SK-N-MC (cell line): ENCODE measurements around the gene CD2BP2.
"Not testable (repeated sequence)": the region's sequence is repeated elsewhere in the genome, so short reads cannot be mapped to it uniquely, and the experiment has no call there.

Experiments
- DNase-seq: peaks from one replicate; pipeline ENCODE4 v3.0.0-alpha.2; 2011; ENCODE audit warnings: low read depth, low spot score
- H3K27ac ChIP-seq: fragments of 200-600 bp; sonication (generic); 2 replicates; pipeline ENCODE4 v1.5.1; 2016; ENCODE audit warnings: mixed run types
- H3K36me3 ChIP-seq: fragments of 200-600 bp; sonication (generic); 2 replicates; pipeline ENCODE4 v1.6.1; 2017; ENCODE audit warnings: antibody characterized with exemption, low read length, mixed read lengths; ENCODE audit not compliant: insufficient read depth
- H3K4me3 ChIP-seq: fragments of 200-600 bp; sonication (generic); 2 replicates; pipeline ENCODE4 v1.5.1; 2016
- H3K9ac ChIP-seq: fragments of 200-600 bp; sonication (generic); 2 replicates; pipeline ENCODE4 v1.8.0; 2017; ENCODE audit warnings: mixed run types, mixed read lengths; ENCODE audit not compliant: insufficient read length
- H3K9me3 ChIP-seq: fragments of 200-600 bp; sonication (generic); 2 replicates; pipeline ENCODE4 v1.6.1; 2017; ENCODE audit warnings: low read depth, mild to moderate bottlenecking, antibody characterized with exemption, low read length, moderate library complexity, mixed read lengths
- EZH2 ChIP-seq: fragments of 200-600 bp; sonication (generic); IDR thresholded peaks from one replicate; pipeline ENCODE4 v1.6.1; 2017; ENCODE audit warnings: antibody characterized with exemption
- FOXP2 ChIP-seq: optimal IDR thresholded peaks from 2 replicates; pipeline ENCODE3; 2011; ENCODE audit warnings: mild to moderate bottlenecking, moderate library complexity; ENCODE audit not compliant: insufficient read depth; ENCODE audit errors: extremely low read length, control extremely low read depth
- POLR2AphosphoS5 ChIP-seq: IDR thresholded peaks from 2 replicates; pipeline ENCODE4 v1.6.1; 2012; ENCODE audit warnings: mild to moderate bottlenecking, low read depth, low read length, borderline replicate concordance

Gene CD2BP2

DNA sequence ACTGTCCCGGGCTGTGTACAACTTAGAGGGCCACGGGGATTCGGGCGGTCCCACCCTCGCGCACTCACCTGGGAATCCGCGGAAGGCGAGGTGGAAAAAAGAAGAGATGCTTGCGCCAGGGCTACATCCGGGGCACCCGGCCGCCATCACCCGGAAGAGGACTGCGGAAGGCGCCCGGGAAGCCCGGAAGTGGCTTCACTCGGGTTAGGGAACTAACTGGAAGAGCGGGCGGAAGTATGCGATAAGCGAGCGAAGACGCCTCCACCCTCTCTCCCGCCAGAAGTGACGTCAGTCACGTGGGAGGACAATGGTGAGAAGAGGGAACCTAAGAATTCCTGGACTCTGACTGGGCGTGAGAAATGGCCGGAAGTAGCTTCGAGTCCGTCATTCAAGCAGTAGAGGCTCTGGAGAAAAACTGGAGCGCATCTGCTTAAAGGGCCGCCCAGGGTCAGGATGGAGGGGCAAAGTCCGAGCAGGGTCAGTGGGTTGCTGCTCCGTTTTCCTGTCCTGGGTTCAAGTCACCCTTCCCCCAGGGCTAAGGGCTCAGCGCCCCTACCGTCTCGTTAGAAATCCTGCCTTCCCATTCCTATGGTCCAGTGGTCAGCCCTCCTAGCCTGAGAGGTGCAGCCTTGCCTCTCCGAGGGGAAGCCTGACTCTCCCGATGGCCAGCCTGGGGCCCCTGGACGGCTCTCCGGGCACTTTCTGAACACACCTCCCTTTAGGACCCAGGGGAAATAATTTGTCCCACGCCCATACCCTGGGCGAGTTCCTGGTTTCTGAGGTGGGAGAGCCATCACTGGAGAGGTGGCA, at the start of gene CD2BP2:
TSS of gene CD2BP2 (minus strand) at position 165 of the 810 bp plus-strand sequence. CDS start 627 bp downstream, outside the sequence.
- Histone ChIP-seq H3K9ac (peak within 1 kb of the TSS; percentile 95), H3K36me3 (peaks cover 49% of the 10 kb centered on the region; the same call in 1 of the 2 replicates), H3K9me3 (no peaks in the 10 kb centered on the region), H3K27ac (peak within 1 kb of the TSS; percentile 82), H3K4me3 (peak within 1 kb of the TSS; percentile 93)
- TF ChIP-seq EZH2 (no peak), POLR2AphosphoS5 (peak; percentile 62; the same call in 1 of the 2 replicates), FOXP2 (peak; percentile 40)
- DNase-seq, result peak; percentile 80

DNA sequence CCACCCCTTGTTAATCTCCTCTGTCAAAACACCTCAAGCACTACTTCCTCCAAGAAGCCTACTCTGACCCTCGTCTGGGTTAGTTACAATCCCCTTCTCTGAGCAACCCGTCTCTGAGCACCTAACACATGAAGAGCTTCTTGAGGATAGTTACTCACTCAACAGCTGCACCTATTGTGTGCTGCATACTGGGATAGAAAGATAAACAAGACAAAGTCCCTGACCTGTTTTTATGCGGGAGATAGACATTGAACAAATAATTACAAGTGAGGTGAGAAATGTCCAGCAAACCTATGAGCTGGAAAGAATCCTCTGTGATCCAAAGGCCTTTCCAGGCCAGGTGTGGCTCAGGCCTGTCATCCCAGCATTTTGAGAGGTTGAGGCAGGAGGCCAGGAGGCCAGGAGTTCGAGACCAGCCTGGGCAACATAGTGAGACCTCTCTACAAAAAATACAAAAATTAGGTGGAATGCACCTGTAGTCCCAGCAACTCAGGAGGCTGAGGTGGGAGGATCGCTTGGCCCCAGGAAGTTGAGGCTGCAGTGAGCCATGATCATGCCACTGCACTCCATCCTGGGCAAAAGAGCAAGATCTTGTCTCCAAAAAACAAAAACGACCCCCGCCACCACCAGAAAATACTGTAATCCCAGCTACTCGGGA, 46.8 kb upstream of the CD2BP2 start:
- H3K36me3 ChIP-seq, result peaks cover 7% of the 10 kb centered on the region; the same call in 1 of the 2 replicates
- no peak overlapping the region for H3K4me3 ChIP-seq
- H3K9me3 ChIP-seq, result no peaks in the 10 kb centered on the region
- TF ChIP-seq POLR2AphosphoS5 (no peak), EZH2 (no peak), FOXP2 (no peak)
- no peak overlapping the region for H3K9ac ChIP-seq
- no peak overlapping the region for H3K27ac ChIP-seq
- no peak for DNase-seq

DNA sequence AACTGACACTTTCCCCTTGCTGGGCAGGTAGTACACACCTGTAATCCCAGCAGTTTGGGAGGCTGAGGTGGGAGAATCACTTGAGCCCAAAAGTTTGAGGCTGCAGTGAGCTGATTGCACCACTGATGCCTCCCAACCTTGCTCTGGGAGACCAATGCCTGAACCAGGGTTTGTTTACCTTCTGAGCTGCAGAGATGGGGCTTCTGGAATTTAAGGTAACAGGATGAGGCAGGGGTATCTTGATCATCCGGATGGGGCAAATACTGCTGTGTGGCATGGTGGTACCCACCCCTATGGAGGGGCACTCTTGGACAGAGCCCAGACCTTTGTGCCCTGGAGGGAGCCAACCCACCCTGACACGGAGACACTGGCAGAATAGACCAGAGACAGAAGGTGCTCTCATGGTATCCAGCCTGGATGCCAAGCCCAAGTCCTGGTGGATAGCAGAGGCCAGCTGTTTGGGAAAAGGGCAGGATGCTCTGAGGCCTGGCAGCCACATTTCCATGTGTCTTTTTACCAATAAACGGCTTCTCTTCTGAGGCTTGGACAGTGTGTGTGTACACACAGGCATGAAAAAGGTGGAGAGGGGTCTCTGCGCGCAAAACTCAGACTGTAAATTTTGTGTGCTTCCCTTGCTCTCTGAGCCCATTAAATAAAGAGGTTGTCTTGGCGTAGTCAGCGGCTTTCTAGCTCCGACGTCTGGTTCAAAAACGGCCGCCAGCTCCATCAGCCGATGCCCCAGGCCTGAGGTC, 44.5 kb upstream of the CD2BP2 start:
- Histone ChIP-seq H3K9me3 (no peaks in the 10 kb centered on the region), H3K4me3 (peak overlapping the region; percentile 93), H3K36me3 (peaks cover 7% of the 10 kb centered on the region; the same call in 1 of the 2 replicates), H3K9ac (peak overlapping the region; percentile 95), H3K27ac (peak overlapping the region; percentile 94; the same call in 1 of the 2 replicates)
- DNase-seq, result no peak
- TF ChIP-seq EZH2, result no peak
- TF ChIP-seq POLR2AphosphoS5, result no peak; the same call in 1 of the 2 replicates
- TF ChIP-seq FOXP2, result no peak

DNA sequence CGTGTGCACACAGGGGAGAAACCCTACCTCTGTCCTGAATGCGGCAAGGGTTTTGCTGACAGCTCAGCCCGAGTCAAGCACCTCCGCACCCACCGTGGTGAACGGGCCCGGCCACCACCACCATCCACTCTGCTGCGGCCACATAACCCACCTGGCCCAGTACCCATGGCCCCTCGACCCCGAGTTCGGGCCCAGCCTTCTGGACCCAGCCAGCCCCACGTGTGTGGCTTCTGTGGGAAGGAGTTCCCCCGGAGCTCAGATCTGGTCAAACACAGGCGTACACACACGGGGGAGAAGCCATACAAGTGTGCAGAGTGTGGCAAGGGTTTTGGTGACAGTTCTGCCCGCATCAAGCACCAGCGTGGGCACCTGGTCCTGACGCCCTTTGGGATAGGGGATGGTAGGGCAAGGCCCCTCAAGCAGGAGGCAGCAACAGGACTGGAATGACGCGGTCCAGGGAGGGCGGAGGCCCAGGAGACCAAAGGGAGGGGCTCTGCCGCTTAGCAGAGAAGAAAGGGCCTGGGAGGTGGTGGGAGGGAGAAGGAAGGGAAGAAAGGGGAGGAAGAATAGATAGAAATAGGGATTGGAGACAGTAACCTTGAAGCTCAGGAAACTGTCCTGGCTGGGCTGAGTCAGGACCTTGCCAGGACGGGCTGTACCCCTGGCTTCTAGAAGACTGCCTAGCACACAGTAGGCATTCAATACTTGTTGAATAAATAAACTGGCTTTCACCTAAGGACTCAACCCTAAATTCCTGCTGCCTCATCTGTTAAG, 43.7 kb upstream of the CD2BP2 start:
- H3K9me3 ChIP-seq, result no peaks in the 10 kb centered on the region
- TF ChIP-seq POLR2AphosphoS5, result no peak
- TF ChIP-seq FOXP2, result no peak
- no peak for TF ChIP-seq EZH2
- DNase-seq, result no peak
- H3K4me3 ChIP-seq, result no peak overlapping the region
- no peak overlapping the region for H3K9ac ChIP-seq
- peaks cover 7% of the 10 kb centered on the region; the same call in 1 of the 2 replicates for H3K36me3 ChIP-seq
- H3K27ac ChIP-seq, result no peak overlapping the region

DNA sequence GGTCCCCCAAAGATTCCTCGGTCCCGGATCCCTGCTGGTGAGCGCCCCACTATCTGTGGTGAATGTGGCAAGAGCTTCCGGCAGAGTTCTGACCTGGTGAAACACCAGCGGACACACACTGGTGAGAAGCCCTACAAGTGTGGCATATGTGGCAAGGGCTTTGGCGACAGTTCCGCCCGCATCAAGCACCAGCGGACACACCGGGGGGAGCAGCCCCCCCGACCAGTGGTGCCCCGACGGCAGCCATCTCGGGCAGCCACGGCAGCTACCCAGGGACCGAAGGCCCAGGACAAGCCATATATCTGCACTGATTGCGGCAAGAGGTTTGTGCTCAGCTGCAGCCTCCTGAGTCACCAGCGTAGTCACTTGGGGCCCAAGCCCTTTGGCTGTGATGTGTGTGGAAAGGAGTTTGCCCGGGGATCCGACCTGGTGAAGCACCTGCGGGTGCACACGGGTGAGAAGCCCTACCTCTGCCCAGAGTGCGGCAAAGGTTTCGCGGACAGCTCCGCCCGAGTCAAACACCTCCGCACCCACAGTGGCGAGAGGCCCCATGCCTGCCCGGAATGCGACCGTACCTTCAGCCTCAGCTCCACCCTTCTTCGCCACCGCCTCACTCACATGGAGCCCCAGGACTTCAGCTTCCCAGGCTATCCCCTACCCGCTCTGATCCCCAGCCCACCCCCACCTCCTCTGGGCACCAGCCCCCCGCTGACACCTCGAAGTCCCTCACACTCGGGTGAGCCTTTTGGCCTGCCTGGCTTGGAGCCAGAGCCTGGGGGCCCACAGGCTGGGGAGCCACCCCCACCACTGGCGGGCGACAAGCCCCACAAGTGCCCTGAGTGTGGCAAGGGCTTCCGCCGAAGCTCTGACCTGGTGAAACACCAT, 42.9 kb upstream of the CD2BP2 start:
- H3K27ac ChIP-seq, result no peak overlapping the region
- no peak overlapping the region for H3K4me3 ChIP-seq
- no peaks in the 10 kb centered on the region for H3K9me3 ChIP-seq
- H3K36me3 ChIP-seq, result peaks cover 7% of the 10 kb centered on the region; the same call in 1 of the 2 replicates
- TF ChIP-seq FOXP2 (no peak), POLR2AphosphoS5 (no peak), EZH2 (no peak)
- DNase-seq, result no peak
- no peak overlapping the region for H3K9ac ChIP-seq

DNA sequence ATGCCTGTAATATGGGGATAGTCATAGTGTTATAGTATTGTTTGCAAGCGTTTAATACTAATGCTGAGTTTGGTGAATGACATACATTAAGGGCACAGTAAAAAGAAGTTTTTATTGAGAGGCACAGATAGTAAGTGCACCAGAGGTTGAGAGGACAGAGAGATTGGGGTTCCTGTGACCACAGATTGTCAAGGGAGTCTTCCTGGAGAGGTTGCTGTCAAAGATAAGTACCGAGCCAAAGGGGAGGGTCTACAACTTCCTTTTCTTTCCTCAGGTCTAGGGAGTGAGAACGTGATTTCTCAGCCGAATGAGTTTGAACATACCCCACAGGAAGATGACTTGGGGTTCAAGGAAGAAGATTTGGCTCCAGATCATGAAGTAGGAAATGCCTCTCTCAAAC, 41.9 kb upstream of the CD2BP2 start:
- no peak overlapping the region for H3K4me3 ChIP-seq
- TF ChIP-seq POLR2AphosphoS5 (no peak), FOXP2 (no peak), EZH2 (no peak)
- peak overlapping the region; percentile 37; the same call in 1 of the 2 replicates for H3K27ac ChIP-seq
- peaks cover 7% of the 10 kb centered on the region; the same call in 1 of the 2 replicates for H3K36me3 ChIP-seq
- no peak overlapping the region for H3K9ac ChIP-seq
- H3K9me3 ChIP-seq, result no peaks in the 10 kb centered on the region
- no peak for DNase-seq

DNA sequence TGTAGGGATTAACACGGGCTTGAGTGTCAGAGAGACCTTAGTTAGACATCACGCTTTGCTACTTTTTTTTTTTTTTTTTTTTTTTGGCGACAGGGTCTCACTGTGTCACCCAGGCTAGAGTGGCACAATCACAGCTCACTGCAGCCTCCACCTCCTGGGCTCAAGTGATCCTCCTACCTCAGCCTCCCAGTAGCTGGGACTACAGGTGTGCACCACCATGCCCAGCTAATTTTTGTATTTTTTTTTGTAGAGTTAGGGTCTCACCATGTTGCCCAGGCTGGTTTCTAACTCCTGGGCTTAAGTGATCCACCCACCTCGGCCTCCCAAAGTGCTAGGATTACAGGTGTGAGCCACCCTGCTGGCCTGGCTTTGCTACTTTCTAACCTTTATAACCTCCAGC, 41.5 kb upstream of the CD2BP2 start:
- H3K36me3 ChIP-seq, DNase-seq, H3K9me3 ChIP-seq, H3K27ac ChIP-seq, H3K9ac ChIP-seq, H3K4me3 ChIP-seq: not testable (repeated sequence)
